NCI-H2029 (cell line): ENCODE data around the gene VASH1.
A peak's percentile ranks its signal among the peaks of the same experiment; 100 is the strongest.
"Not testable (repeated sequence)": the region's sequence is repeated elsewhere in the genome, so short reads cannot be mapped to it uniquely, and the experiment has no call there.

Experiments
- DNase-seq: peaks from one replicate; lab custom pipeline; 2025; lab: John Stamatoyannopoulos, UW

VASH1 gene

DNA sequence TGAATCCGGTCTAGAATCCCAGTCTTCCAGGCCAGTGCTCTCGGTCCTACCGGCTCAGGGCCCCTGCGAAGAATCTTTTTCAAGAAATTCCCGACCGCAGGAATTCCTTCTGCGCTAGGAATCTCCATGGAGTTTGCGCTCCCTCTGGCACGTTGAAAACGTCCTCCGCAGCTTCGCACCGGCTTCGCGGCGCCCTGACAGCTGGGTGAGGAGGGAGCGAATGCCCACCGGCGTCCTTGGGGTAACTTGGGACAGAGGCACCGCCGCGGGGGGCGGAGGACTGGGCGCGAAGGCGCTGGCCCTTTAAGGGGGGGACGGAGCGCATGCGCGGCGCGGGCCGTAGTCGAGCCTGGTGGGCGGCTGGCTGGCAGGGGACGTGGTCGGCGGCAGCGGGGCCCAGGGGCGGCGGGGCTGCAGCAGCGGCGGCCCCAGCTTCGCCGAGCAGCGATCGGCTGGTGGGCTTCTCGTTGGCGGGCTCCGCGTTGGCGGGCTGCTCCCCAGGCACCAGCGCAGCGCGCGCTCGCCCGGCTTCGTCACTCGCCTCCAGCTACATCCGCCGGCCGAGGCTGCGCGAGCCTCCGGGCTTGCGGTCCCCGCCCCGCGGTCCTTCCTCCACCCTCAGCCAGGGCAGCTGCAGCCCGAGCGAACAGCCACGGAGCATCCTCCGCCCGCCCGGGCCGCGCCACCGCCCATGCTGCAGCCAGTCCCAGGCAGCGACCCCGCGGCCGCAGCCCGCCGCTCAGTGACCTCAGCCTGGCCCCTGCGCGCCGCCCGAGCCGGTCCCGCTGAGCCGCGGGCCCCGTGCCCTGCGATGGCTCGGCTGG is at the start of gene VASH1:
VASH1 (plus strand) TSS at position 333 of the 824 bp plus-strand sequence. CDS start 1,354 bp downstream, outside the sequence.
- no peak for DNase-seq

- DNase-seq = no peak
These were observed 48.1 kb upstream of the VASH1 start for GRCh38 chr14:76713121-76713520.

GRCh38 chr14:76714470-76714869 is 46.8 kb upstream of the VASH1 start:
- no peak for DNase-seq

DNA sequence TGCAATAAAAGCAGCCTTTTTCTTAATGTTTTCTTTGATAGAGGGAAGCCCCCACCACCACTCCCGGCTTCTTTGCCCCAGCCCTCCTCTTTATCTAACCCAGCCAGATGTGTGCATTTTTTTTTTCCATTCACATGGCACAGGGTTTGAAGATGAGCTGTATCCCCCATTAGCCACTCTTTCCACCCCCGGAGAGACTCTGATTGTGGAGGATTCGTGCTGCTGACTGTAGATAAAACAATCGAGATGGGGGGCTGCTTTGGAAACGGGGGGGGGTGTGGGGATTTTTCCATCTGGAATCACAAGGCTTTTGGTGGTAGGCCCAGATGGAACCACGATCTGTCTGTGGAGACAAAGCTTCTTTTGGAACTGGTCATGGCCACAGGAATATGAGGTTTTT is 46.2 kb upstream of the VASH1 start:
- DNase-seq = no peak

- DNase-seq = no peak
These were observed 45.7 kb upstream of the VASH1 start for GRCh38 chr14:76715511-76716081.

- no peak for DNase-seq
These were observed 45.0 kb upstream of the VASH1 start for GRCh38 chr14:76716285-76716684.

DNA sequence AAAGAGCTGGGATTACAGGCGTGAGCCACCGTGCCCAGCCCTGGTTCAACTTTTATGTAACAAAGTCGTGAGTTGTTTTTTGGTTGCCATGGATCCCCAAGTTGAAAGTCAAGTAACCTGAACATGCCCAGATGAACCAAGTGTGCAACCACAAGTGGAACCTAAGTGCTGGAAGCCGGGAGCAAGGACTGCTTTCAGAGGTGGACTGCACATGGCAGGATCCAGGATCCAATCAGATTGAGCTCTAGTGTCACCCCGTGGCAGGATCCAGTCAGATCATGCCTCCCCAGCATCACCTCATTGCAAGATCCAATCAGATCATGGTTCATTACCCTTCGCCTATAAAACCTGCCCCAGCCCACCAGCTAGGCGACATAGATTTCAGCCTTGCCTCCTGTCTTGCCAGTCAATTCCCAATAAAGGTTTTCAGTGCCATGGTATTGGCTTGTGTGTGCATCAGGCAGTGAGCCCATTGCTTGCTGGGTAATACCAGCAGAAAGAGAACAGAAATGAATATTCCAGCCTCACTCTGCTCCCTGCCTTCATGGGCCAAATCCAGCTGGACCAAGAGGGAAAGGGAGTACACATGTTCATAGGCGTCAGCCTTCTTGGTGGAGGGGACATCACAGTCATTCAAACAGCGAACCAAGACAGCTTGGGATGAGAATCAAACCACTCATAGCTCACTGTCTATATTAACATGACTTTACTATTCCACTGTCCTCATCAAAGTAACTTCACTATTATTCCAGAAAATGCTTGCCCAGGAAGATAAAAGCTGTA is 43.6 kb upstream of the VASH1 start:
- no peak for DNase-seq

DNA sequence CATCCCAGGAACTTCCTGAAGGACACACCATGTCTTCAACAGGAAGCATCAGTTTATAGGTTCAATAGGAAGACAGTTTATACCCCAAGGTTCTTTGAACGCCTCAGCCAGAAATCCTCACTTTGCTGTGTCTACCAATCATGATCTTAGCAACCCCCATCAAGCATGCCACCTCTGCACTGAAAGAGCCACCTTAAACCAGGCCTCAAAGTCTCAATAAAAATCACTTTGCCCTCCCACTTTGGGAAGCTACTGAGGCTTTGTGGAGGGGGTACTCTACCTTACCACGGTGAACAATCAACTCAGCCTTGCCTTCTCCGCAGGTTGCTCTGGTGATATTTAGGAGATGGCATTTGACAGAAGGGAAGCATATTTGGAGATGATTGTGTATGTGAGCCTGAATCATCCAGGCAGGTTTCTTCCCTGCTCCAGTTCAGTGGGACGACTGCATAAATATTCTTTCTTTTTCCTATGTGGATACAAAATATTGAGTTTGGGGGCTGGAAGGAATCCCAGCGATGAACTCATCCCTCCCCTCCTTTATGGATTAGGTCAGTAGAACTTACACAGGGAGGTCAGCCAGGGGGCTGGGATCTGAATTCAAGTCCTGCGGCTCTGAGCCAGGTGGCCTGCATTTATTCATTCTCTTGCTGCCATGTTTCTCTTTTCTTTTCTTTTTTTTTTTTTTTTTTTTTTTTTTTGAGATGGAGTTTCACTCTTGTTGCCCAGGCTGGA is 42.8 kb upstream of the VASH1 start:
- DNase-seq = no peak

- no peak for DNase-seq
These were observed 41.6 kb upstream of the VASH1 start for GRCh38 chr14:76719666-76720065.

DNA sequence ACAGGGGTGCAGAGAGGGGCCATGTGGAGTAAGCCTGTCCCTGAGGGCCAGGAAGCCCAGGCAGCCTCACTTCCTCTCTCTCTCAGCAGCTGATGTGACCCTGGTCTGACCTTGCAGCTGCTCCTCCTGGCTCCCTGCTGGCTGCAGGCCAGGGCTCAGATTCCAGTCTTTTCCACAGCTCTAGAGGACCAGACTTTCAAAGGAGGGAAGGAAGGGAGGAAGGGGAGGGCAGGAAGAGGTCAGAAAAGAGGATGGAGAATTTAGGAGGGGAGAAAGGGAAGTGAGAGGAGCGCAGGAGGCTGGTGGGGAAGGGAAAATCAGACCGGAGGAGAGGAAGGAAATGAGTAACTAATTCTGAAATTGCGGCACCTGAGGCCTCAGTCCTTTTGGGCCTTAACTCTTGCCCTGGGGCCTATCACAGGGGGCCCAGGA is 40.9 kb upstream of the VASH1 start:
- peak; percentile 3 for DNase-seq

GRCh38 chr14:76721506-76721905 is 39.8 kb upstream of the VASH1 start:
- DNase-seq = not testable (repeated sequence)

GRCh38 chr14:76724651-76725550 is 36.4 kb upstream of the VASH1 start:
- DNase-seq = no peak

- no peak for DNase-seq
These were observed 34.7 kb upstream of the VASH1 start for GRCh38 chr14:76726551-76726970.

DNA sequence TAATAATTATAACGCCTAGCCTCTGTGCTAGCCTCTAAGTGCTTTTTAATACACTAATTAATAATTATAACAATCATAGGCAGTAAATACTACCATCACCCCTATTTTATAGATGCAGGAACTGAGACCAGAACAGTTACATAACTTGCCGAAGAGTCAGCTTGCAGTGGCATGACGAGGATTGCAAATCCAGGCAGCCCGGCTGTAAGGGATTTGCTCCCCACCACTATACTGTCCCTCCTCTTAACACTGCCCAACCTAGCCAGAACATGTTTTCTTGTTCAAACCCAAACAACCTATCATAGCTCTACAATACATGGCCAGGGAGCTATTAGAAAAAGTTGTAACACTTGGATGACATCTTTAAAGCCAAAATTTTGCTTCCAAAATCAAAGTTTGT is 33.9 kb upstream of the VASH1 start:
- no peak for DNase-seq

- DNase-seq = no peak
These were observed 33.4 kb upstream of the VASH1 start for GRCh38 chr14:76727901-76728300.

GRCh38 chr14:76729258-76729657 is 32.0 kb upstream of the VASH1 start:
- no peak for DNase-seq

GRCh38 chr14:76729953-76730505 is 31.2 kb upstream of the VASH1 start:
- no peak for DNase-seq

GRCh38 chr14:76734501-76734900 is 26.8 kb upstream of the VASH1 start:
- not testable (repeated sequence) for DNase-seq

DNA sequence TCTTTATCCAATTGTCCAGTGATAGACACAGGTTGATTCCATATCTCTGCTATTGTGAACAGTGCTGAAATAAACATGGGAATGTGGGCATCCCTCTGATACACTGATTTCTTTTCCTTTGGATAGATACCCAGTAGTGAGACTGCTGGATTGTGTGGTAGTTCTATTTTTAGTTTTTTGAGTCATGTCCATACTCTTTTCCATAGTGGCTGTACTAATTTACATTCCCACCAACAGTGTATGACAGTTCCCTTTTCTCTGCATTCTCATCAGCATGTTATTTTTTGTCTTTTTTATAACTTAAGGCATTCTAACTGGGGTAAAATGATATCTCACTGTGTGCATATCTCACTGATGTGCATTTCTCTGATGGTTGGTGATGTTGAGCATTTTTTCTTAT is 24.8 kb upstream of the VASH1 start:
- no peak for DNase-seq

DNA sequence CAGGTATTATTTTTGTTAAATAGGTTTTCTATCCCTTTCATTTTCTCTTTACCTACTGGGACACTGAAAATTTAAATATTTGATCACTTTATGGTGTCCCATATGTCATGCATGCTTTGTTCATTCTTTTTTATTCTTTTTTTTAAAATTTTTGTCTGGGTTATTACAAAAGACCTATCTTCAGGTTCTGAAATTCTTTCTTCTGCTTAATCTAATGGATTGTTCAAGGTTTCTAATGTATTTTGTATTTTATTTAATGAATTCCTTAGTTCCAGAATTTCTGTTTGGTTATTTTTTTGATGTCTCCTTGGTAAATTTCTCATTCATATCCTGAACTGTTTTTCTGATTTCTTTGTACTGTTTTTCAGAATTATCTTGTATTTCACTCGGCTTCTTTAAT is 20.2 kb upstream of the VASH1 start:
- no peak for DNase-seq

GRCh38 chr14:76742185-76742584 is 19.1 kb upstream of the VASH1 start:
- no peak for DNase-seq
